ENCODE data around the gene MYH9. TPM values are rescaled to one million over a fixed set of nuclear protein-coding genes. Genes with fewer than 3 reads are reported as not detected.
"Not testable (repeated sequence)": the region's sequence is repeated elsewhere in the genome, so short reads cannot be mapped to it uniquely, and the experiment has no call there.

Gene MYH9
- total RNA-seq, result 100 to 1,000 TPM; 695 to 913 TPM

GRCh38 chr22:36387959-36388726 lies at the start of gene MYH9:
Gene MYH9, minus strand, starts transcription at chr22:36387967. Its CDS starts 38,731 bp downstream, at chr22:36349236.
- H3K27ac Mint-ChIP-seq, result peak within 1 kb of the TSS; percentile 92
- peak within 1 kb of the TSS; percentile 88 for H3K4me3 Mint-ChIP-seq
- peaks cover 33% of the 10 kb centered on the region for H3K36me3 Mint-ChIP-seq
- no peaks in the 10 kb centered on the region for H3K27me3 Mint-ChIP-seq
- CTCF ChIA-PET, result interaction anchor here (0.6 to 2.2 kb wide), 14 partner anchors 9 to 82 kb away, joined by 3 to 16 read pairs (median 3); no protein-coding TSS in a partner anchor
- DNase-seq (peak; percentile 100), ATAC-seq (peak; percentile 86)
- peaks cover 36% of the 10 kb centered on the region for H3K4me1 Mint-ChIP-seq
- no peaks in the 10 kb centered on the region for H3K9me3 Mint-ChIP-seq (ENCODE audit: low read depth)

DNA sequence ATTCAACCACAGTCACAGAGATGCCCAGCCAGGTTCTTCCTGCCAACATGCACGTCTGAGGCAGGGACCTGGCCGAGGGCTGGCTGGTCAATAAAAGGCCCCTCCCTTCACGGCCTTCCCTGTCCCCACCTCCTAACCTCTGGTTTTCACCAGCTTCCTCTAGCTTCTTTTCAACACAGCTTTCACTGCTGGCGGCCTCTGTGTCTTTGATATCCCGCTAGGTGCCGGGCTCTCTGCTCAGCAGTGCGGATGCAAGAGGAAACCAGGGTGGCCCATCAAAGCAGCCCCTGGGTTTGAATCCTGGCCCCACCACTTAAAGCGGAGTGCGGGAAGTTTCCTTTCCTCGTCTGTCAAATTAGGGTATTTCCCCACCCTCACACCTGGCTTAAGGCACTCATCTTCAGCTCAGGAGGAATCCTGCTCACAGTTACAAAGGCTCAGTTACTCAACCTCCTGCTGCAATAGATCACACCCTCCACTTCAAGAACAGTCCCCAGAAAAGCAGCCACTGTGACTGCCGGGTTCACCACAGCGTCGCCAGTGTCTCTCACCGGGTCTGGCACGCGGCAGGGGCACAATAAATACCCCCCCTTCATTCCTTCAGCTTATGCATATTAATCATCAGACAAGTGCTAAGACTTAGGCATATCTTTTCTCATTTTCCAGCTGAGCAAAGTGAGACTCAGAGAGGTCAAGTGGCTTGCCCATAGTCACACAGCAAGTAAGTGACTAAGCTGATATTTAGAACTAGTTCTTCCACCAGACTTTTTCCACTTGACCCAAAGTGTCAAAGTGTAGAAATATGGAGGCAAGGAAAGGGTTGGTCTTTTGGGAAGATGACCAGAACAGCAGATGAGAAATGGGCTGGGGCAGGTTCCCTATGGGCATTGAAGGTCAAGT lies 48.0 kb upstream of the MYH9 start:
- Mint-ChIP-seq H3K4me1 (peaks cover 35% of the 10 kb centered on the region), H3K27ac (peak overlapping the region; percentile 86), H3K9me3 (ENCODE audit: low read depth) (no peaks in the 10 kb centered on the region), H3K4me3 (peak overlapping the region; percentile 11), H3K36me3 (no peaks in the 10 kb centered on the region), H3K27me3 (no peaks in the 10 kb centered on the region)
- ATAC-seq, result peak; percentile 85
- CTCF ChIA-PET, result interaction anchor here (0.8 to 1.8 kb wide), 11 partner anchors 11 to 110 kb away, joined by 3 to 6 read pairs (median 3); partner anchors contain the start of gene MYH9
- DNase-seq, result peak; percentile 66

GRCh38 chr22:36433318-36434231 lies 45.8 kb upstream of the MYH9 start:
- Mint-ChIP-seq H3K4me3 (no peak overlapping the region), H3K36me3 (no peaks in the 10 kb centered on the region), H3K27me3 (no peaks in the 10 kb centered on the region), H3K4me1 (peaks cover 23% of the 10 kb centered on the region), H3K27ac (no peak overlapping the region), H3K9me3 (ENCODE audit: low read depth) (no peaks in the 10 kb centered on the region)
- no peak for DNase-seq
- no peak for ATAC-seq
- CTCF ChIA-PET, result no interaction called here

DNA sequence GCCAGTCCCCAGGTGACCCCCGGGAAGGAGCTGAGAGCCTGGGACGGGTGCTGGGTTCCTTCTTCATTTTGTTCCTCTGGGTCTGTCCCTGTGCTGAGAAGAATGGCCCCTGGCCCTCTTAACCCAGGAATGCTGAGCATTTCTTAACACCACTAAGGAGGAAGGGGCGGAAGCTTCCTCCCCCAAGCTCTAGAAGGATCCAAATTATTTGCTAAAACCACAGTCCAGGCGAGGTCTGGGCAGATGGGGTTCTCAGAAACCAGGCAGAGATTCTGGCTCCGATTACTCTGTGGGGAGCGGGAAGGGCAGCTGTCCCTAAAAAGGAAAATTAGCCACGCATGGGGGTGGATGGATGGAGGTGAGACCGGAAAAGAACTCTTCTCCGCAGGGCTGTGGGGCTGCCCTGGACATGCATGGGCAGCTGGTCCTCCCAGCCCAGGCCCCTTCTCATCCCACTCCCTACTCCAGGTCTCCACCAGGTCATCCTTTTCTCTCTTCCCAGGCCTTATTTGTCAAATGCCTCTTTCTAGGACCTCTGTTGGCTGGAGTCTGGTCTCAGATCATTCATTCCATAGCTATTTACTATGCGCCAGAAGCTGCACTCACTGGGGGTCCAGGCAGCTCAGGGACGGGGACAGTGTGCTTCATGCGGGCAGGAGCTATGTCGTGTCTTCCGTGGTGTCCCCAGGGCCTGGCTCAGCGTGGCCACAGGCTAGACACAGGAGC lies 45.0 kb upstream of the MYH9 start:
- Mint-ChIP-seq H3K36me3 (no peaks in the 10 kb centered on the region), H3K4me1 (peaks cover 23% of the 10 kb centered on the region), H3K4me3 (no peak overlapping the region), H3K27me3 (no peaks in the 10 kb centered on the region), H3K9me3 (ENCODE audit: low read depth) (no peaks in the 10 kb centered on the region), H3K27ac (no peak overlapping the region)
- CTCF ChIA-PET, result no interaction called here
- no peak for ATAC-seq
- no peak for DNase-seq

DNA sequence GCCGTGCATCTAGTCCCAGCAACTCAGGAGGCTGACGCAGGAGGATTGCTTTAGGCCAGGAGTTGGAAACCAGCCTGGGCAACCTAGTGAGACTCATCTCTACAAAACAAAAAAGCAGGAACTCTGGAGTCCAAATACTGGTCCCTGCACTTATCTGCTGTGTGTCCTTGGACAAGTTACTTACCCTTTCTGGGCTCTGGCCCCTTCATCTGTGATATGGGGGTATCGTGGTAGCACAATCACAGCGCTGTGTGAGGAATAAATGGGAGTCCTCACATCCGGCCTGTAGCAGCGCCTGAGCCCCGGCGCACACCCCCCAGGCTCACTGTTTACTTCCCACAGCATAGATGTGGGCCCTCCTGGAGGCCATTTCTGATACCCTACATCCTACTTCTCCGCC lies 44.2 kb upstream of the MYH9 start:
- Mint-ChIP-seq H3K9me3 (ENCODE audit: low read depth) (no peaks in the 10 kb centered on the region), H3K4me1 (peaks cover 23% of the 10 kb centered on the region), H3K27me3 (no peaks in the 10 kb centered on the region), H3K36me3 (no peaks in the 10 kb centered on the region), H3K27ac (no peak overlapping the region), H3K4me3 (no peak overlapping the region)
- no peak for ATAC-seq
- CTCF ChIA-PET, result no interaction called here
- no peak for DNase-seq

DNA sequence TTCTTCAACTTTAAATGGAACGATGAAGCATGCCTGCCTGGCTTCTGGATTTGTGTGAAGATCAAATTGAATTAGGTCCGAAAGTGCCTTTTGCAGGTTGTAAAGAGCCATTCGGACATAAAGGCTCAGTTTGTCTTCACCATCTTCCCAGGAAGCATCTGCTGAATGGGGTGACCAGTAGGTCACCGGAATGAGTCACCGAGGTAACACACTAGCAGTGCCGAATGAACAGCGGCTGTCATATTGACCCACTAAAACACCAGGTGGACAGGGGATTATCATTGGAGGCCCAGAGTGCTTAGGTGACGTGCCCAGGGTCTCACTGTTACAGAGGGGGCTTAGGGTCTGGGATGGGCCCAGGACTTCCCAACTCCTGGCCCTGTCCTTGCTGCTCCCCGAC lies 43.1 kb upstream of the MYH9 start:
- CTCF ChIA-PET, result no interaction called here
- H3K4me1 Mint-ChIP-seq, result peaks cover 16% of the 10 kb centered on the region

GRCh38 chr22:36427952-36428351 lies 40.2 kb upstream of the MYH9 start:
- not testable (repeated sequence) for H3K27ac Mint-ChIP-seq; ATAC-seq; DNase-seq; H3K36me3 Mint-ChIP-seq; H3K9me3 Mint-ChIP-seq (ENCODE audit: low read depth); H3K27me3 Mint-ChIP-seq; H3K4me3 Mint-ChIP-seq
- CTCF ChIA-PET, result interaction anchor here (0.7 kb wide), 2 partner anchors 14 to 20 kb away, joined by 3 to 5 read pairs; no protein-coding TSS in a partner anchor
- H3K4me1 Mint-ChIP-seq, result peaks cover 21% of the 10 kb centered on the region

More for the DNA sequence above, 43.1 kb upstream of the MYH9 start:
- Mint-ChIP-seq H3K36me3 (no peaks in the 10 kb centered on the region), H3K4me3 (no peak overlapping the region), H3K27ac (no peak overlapping the region), H3K9me3 (ENCODE audit: low read depth) (no peaks in the 10 kb centered on the region), H3K27me3 (no peaks in the 10 kb centered on the region)
- ATAC-seq (no peak), DNase-seq (no peak)

GRCh38 chr22:36425977-36426523 lies 38.3 kb upstream of the MYH9 start:
- CTCF ChIA-PET, result interaction anchor here (1.6 kb wide), 1 partner anchor 25 kb away, joined by 4 read pairs; no protein-coding TSS in a partner anchor
- Mint-ChIP-seq H3K27me3 (no peaks in the 10 kb centered on the region), H3K27ac (peak overlapping the region; percentile 74), H3K9me3 (ENCODE audit: low read depth) (no peaks in the 10 kb centered on the region), H3K4me3 (no peak overlapping the region), H3K4me1 (peaks cover 21% of the 10 kb centered on the region), H3K36me3 (no peaks in the 10 kb centered on the region)
- no peak for ATAC-seq
- no peak for DNase-seq

GRCh38 chr22:36424901-36425579 lies 37.3 kb upstream of the MYH9 start:
- Mint-ChIP-seq H3K4me1 (peaks cover 25% of the 10 kb centered on the region), H3K27ac (peak overlapping the region; percentile 68), H3K9me3 (ENCODE audit: low read depth) (no peaks in the 10 kb centered on the region), H3K27me3 (no peaks in the 10 kb centered on the region), H3K4me3 (no peak overlapping the region), H3K36me3 (no peaks in the 10 kb centered on the region)
- no peak for ATAC-seq
- CTCF ChIA-PET, result interaction anchor here (1.0 to 1.6 kb wide), 2 partner anchors 26 to 46 kb away, joined by 3 to 4 read pairs; no protein-coding TSS in a partner anchor
- DNase-seq, result no peak

- H3K4me1 Mint-ChIP-seq, result peaks cover 28% of the 10 kb centered on the region
- not testable (repeated sequence) for DNase-seq; H3K27ac Mint-ChIP-seq; H3K4me3 Mint-ChIP-seq; ATAC-seq; H3K36me3 Mint-ChIP-seq; H3K27me3 Mint-ChIP-seq; H3K9me3 Mint-ChIP-seq (ENCODE audit: low read depth)
- CTCF ChIA-PET, result interaction anchor here (1.0 to 2.6 kb wide), 3 partner anchors 19 to 46 kb away, joined by 3 to 7 read pairs (median 4); no protein-coding TSS in a partner anchor
Measured at GRCh38 chr22:36424466-36424865, 36.7 kb upstream of the MYH9 start.

- CTCF ChIA-PET, result interaction anchor here (1.0 to 2.6 kb wide), 5 partner anchors 12 to 123 kb away, joined by 3 to 7 read pairs (median 4); no protein-coding TSS in a partner anchor
- no peak for ATAC-seq
- Mint-ChIP-seq H3K27ac (no peak overlapping the region), H3K4me3 (no peak overlapping the region), H3K4me1 (peaks cover 34% of the 10 kb centered on the region), H3K9me3 (ENCODE audit: low read depth) (no peaks in the 10 kb centered on the region), H3K36me3 (no peaks in the 10 kb centered on the region), H3K27me3 (no peaks in the 10 kb centered on the region)
- DNase-seq, result no peak
Measured at GRCh38 chr22:36423461-36424404, 36.0 kb upstream of the MYH9 start.
